ENCODE results near the gene PHKG1. TPM values are rescaled to one million over a fixed set of nuclear protein-coding genes. Genes with fewer than 3 reads are reported as not detected.
"Not testable (repeated sequence)": the region's sequence is repeated elsewhere in the genome, so short reads cannot be mapped to it uniquely, and the experiment has no call there.

PHKG1 gene
- total and polyA plus RNA-seq, 10 of the 15 experiments (the other 5 are each of a cell fraction or from before 2014, with no cell fraction given): 0.08 to 1.6 (median 0.44) TPM

DNA sequence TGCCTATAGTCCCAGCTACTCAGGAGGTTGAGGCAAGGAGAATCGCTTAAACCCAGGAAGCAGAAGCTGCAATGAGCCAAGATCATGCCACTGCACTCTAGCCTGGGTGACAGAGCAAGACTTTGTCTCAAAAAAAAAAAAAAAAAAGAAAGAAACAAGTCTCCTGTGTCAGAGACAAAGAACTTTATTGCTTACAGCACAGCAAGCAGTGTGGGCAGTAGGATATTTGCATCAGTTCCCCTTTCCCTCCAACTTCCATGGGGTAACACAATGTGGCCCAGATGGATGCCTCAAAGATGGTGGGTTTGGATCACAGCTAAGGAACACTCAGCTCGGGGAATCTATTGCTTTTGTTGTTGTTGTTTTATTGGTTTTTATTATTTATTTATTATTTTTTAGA lies 47.0 kb downstream of the PHKG1 start:
- H3K36me3 ChIP-seq (ENCODE audit: control insufficient read depth in 2 of 2, insufficient read depth in 2 of 2, low read length in 1 of 2); DNase-seq (ENCODE audit: low read depth, low spot score); H3K4me3 ChIP-seq; H2AFZ ChIP-seq (ENCODE audit: control insufficient read depth, low read depth, low read length); H3K27ac ChIP-seq (ENCODE audit: control insufficient read depth, insufficient read depth); H3K4me1 ChIP-seq (ENCODE audit: control insufficient read depth, insufficient read depth, low read length); BruUV-seq (replicated peaks); H3K4me2 ChIP-seq (ENCODE audit: control insufficient read depth, insufficient read depth); H3K9me3 ChIP-seq (replicated peaks; ENCODE audit: control insufficient read depth, insufficient read depth, low read length); H3K9ac ChIP-seq (ENCODE audit: control insufficient read depth, insufficient read depth, low read length); intact Hi-C loops (cut with micrococcal nuclease; ENCODE audit: unreplicated experiment); RAD21 ChIA-PET (ENCODE audit: unreplicated experiment); SMC1A ChIA-PET (ENCODE audit: uncharacterized antibody, unreplicated experiment); FAIRE-seq; H4K20me1 ChIP-seq (ENCODE audit: control insufficient read depth, insufficient read depth); in situ Hi-C loops (cut with MboI); H3K27me3 ChIP-seq (replicated peaks in 1 of 2; ENCODE audit: control insufficient read depth in 2 of 2, insufficient read depth in 2 of 2, low read length in 1 of 2); ATAC-seq: not testable (repeated sequence)
- ChIA-PET CTCF (interaction anchor here (1.2 kb wide), 1 partner anchor 29 kb away, joined by 3 read pairs; no protein-coding TSS in a partner anchor), POLR2A (interaction anchor here (0.7 kb wide), 1 partner anchor 318 kb away, joined by 4 read pairs; no protein-coding TSS in a partner anchor)
- H3K79me2 ChIP-seq (ENCODE audit: control insufficient read depth, insufficient read depth, low read length): peaks cover 12% of the 10 kb centered on the region
- 100% methylated on average over 1 of the region's 2 CpGs for WGBS (ENCODE audit: insufficient coverage, insufficient replicate concordance, low lambda C conversion rate, missing lambda C conversion rate)

DNA sequence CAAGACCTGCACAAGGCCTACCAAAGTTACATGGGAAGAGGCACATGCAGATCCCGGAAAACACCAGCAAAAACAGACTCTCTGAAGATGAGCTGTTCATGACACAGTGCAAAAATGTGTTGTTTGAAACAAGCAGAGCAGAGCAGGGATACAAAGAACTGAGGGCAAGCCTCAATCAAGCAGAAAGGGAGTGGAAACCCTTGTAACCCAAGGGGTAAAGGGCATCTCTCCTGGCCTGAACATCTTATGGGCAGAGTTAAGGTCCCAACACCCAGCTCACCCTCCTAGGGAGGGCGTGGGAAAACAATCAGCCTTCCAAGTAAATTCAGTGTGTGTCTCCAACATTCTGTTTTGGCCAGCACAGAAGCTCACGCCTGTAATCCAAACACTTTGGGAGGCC lies 52.0 kb downstream of the PHKG1 start:
- H3K4me2 ChIP-seq (ENCODE audit: control insufficient read depth, insufficient read depth): no peak overlapping the region
- no peak overlapping the region for H3K4me3 ChIP-seq
- no peak overlapping the region for H3K27ac ChIP-seq (ENCODE audit: control insufficient read depth, insufficient read depth)
- H3K9me3 ChIP-seq (replicated peaks; ENCODE audit: control insufficient read depth, insufficient read depth, low read length): no peaks in the 10 kb centered on the region
- no TSS peak for BruUV-seq (replicated peaks)
- no peak overlapping the region for H3K9ac ChIP-seq (ENCODE audit: control insufficient read depth, insufficient read depth, low read length)
- ChIA-PET RAD21 (ENCODE audit: unreplicated experiment) (no interaction called here), POLR2A (no interaction called here), SMC1A (ENCODE audit: uncharacterized antibody, unreplicated experiment) (no interaction called here), CTCF (interaction anchor here (1.4 to 1.6 kb wide), 2 partner anchors 11 to 37 kb away, joined by 3 to 4 read pairs; partner anchors contain the start of genes CCT6A and PSPH)
- no peaks in the 10 kb centered on the region for H3K79me2 ChIP-seq (ENCODE audit: control insufficient read depth, insufficient read depth, low read length)
- no peak overlapping the region for H2AFZ ChIP-seq (ENCODE audit: control insufficient read depth, low read depth, low read length)
- no peaks in the 10 kb centered on the region for H4K20me1 ChIP-seq (ENCODE audit: control insufficient read depth, insufficient read depth)
- DNase-seq (ENCODE audit: low read depth, low spot score): no peak
- ATAC-seq: no peak
- FAIRE-seq: no peak
- no peak for TF ChIP-seq RBBP5 (conservative IDR thresholded peaks at IDR 0.05)
- TF ChIP-seq TARDBP (IDR thresholded peaks at IDR 0.05; ENCODE audit: borderline replicate concordance): no peak
- no peaks in the 10 kb centered on the region for H3K36me3 ChIP-seq (ENCODE audit: control insufficient read depth in 2 of 2, insufficient read depth in 2 of 2, low read length in 1 of 2)
- H3K27me3 ChIP-seq (replicated peaks in 1 of 2; ENCODE audit: control insufficient read depth in 2 of 2, insufficient read depth in 2 of 2, low read length in 1 of 2): no peaks in the 10 kb centered on the region
- no peaks in the 10 kb centered on the region for H3K4me1 ChIP-seq (ENCODE audit: control insufficient read depth, insufficient read depth, low read length)
- 100% methylated on average over 3 of the region's 3 CpGs for WGBS (ENCODE audit: insufficient coverage, insufficient replicate concordance, low lambda C conversion rate, missing lambda C conversion rate)
- in situ Hi-C loops (cut with MboI): no loop called here
- intact Hi-C loops (cut with micrococcal nuclease; ENCODE audit: unreplicated experiment): no loop called here
